ENCODE results near the gene SMARCD2.

GRCh38 chr17:63786117-63786516, 56.4 kb downstream of the SMARCD2 start:
- TF ChIP-seq ZNF644 (CRISPR knock-in tag; IDR thresholded peaks at IDR 0.05; ENCODE audit: low read depth) (no peak), KAT7 (CRISPR knock-in tag; IDR thresholded peaks at IDR 0.05; ENCODE audit: borderline replicate concordance) (no peak), ZNF510 (CRISPR knock-in tag; IDR thresholded peaks at IDR 0.05; ENCODE audit: low read depth) (no peak), EZH2 (conservative IDR thresholded peaks at IDR 0.05; ENCODE audit: low read depth, low read length) (no peak), ZNF382 (CRISPR knock-in tag; IDR thresholded peaks at IDR 0.05; ENCODE audit: borderline replicate concordance) (no peak), SIX1 (CRISPR knock-in tag; IDR thresholded peaks at IDR 0.05; ENCODE audit: borderline replicate concordance) (no peak), POLR2AphosphoS5 (IDR thresholded peaks at IDR 0.05; ENCODE audit: low read depth, low read length) (no peak), POLR2A (IDR thresholded peaks at IDR 0.05; ENCODE audit: insufficient read depth in 1 of 2, low read depth in 2 of 2, low read length in 2 of 2) (no peak), ZSCAN29 (CRISPR knock-in tag; conservative IDR thresholded peaks at IDR 0.05) (no peak), RAD21 (CRISPR knock-in tag; IDR thresholded peaks at IDR 0.05) (no peak), ZBTB20 (CRISPR knock-in tag; IDR thresholded peaks at IDR 0.05; ENCODE audit: borderline replicate concordance, low read depth) (no peak), CTCF (CRISPR knock-in tag; IDR thresholded peaks at IDR 0.05) (no peak)
